CMK (cell line): ENCODE data around the gene CCSER1.
A peak's percentile ranks its signal among the peaks of the same experiment; 100 is the strongest.
"Not testable (repeated sequence)": the region's sequence is repeated elsewhere in the genome, so short reads cannot be mapped to it uniquely, and the experiment has no call there.

ENCODE experiments used
- DNase-seq: peaks from one replicate; pipeline ENCODE4 v3.0.0-alpha.2; 2010; ENCODE audit warnings: low read depth

CCSER1 gene

GRCh38 chr4:90840828-90841227 is 713.6 kb downstream of the CCSER1 start:
- no peak for DNase-seq

DNA sequence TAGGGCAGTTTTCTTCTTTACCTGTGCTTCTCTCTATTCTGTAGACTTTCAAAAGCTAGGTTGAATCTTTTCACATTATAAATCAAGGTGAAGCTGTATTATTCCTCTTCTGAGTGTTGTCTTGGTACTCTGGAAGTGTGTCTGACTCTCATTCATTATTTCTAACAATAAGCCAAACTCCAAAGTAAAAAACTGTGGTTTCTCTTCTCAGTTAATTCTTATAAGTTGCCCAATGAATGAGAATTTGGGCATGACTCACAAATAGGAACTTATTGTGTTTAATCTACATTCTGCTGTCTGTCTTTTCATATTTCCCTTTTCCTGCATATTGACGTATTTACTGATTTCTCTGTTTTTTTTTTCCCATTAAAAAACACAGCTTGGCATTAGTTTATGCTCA is 714.5 kb downstream of the CCSER1 start:
- no peak for DNase-seq

DNA sequence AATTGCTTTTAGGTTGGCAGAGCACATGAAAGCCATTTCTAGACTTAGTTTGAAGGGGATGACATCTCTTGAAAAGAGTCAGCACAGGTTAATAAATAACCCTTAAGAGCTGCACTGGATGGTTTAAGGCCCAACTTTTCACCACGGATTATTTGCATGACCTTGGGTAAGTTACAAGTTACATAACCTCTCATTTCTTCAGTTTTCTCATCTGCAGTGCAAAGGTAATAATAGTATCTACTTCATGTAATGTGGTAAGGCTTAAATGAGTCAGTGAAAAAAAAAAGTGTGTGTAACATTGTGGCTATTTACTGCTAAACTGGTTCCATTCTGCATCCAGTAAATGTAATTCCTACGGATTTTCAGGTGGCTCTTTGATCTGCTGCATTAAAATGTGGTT is 715.8 kb downstream of the CCSER1 start:
- no peak for DNase-seq

- no peak for DNase-seq
These were observed 717.0 kb downstream of the CCSER1 start for GRCh38 chr4:90844241-90844640.

GRCh38 chr4:90845777-90846176 is 718.6 kb downstream of the CCSER1 start:
- peak; percentile 3 for DNase-seq

- DNase-seq, result no peak
These were observed 725.0 kb downstream of the CCSER1 start for GRCh38 chr4:90852237-90852636.

- DNase-seq, result no peak
These were observed 727.9 kb downstream of the CCSER1 start for GRCh38 chr4:90855111-90855510.

- no peak for DNase-seq
These were observed 730.1 kb downstream of the CCSER1 start for GRCh38 chr4:90857081-90857820.

GRCh38 chr4:90875791-90876190 is 748.6 kb downstream of the CCSER1 start:
- no peak for DNase-seq

GRCh38 chr4:90876296-90876695 is 749.1 kb downstream of the CCSER1 start:
- DNase-seq, result no peak

GRCh38 chr4:90883519-90883918 is 756.3 kb downstream of the CCSER1 start:
- DNase-seq, result no peak

GRCh38 chr4:90888571-90888970 is 761.4 kb downstream of the CCSER1 start:
- no peak for DNase-seq

DNA sequence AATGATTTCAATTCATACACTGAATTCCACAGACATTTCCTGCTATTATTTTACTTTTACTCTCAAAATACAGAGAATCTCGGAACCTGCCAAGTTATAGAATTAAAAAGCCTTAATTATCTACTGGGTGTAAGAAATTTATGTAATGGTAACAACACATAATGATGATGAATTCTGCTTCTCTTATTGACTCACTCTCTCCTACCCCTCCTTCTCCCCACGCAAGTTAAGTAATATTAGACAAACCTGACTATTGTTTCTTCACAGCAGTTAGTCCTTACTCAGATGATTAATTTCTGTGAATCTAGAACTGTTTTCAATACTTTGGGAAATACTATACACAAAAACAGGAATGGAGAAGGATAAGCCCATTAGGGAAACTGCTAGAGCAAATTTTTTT is 762.0 kb downstream of the CCSER1 start:
- no peak for DNase-seq

GRCh38 chr4:90903413-90903812 is 776.2 kb downstream of the CCSER1 start:
- not testable (repeated sequence) for DNase-seq

GRCh38 chr4:90904021-90904420 is 776.8 kb downstream of the CCSER1 start:
- no peak for DNase-seq

- DNase-seq, result no peak
These were observed 779.0 kb downstream of the CCSER1 start for GRCh38 chr4:90906239-90906638.

DNA sequence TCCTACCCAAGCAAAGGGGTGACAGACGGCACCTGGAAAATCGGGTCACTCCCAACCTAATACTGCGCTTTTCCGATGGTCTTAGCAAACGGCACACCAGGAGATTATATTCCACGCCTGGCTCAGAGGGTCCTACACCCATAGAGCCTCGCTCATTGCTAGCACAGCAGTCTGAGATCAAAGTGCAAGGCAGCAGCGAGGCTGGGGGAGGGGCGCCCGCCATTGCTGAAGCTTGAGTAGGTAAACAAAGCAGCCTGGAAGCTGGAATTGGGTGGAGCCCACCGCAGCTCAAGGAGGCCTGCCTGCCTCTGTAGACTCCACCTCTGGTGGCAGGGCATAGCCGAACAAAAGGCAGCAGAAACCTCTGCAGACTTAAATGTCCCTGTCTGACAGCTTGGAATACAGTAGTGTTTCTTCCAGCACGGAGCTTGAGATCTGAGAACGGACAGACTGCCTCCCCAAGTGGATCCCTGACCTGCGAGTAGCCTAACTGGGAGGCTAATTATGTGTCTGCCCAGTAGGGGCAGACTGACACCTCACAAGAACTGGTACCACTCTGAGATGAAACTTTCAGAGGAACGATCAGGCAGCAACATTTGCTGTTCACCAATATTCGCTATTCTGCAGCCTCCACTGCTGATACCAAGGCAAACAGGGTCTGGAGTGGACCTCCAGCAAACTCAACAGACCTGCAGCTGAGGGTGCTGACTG is 784.7 kb downstream of the CCSER1 start:
- DNase-seq, result not testable (repeated sequence)

GRCh38 chr4:90922174-90922573 is 795.0 kb downstream of the CCSER1 start:
- DNase-seq, result no peak

DNA sequence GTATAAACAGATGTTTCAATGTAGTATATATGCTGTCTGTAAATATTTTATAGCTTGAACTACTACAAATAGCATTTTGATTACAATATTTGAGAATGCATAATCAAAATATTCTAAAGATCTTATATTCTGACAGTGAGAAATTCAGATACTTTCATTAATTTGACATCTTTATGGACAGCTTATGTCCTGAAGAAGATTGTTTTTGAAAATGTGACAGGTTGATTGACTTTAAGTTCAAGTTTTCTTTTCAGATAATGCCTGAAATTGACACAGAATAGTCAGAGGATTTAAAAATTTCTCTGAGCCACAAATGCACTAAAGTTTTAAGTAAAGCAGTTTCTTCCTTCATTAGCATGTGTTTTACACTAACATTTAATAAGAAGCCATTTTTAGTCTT is 799.8 kb downstream of the CCSER1 start:
- no peak for DNase-seq

DNA sequence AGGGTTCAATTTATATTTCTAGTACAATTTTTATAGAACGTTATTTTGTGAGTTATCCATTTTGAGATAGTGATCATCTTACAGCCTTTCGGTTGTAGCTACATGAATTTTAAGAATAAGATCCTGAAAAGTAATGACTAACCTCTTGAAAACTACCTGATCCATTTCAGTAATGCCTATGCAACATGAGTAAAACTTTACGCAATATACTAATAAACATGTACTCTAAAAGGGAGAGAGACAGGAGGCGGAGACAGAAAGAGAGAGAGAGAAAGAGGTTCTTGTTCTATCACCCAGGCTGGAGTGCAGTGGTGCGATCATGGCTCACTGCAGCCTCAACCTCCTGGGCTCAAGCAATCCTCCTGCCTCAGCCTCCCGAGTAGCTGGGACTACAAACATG is 816.1 kb downstream of the CCSER1 start:
- DNase-seq, result no peak

DNA sequence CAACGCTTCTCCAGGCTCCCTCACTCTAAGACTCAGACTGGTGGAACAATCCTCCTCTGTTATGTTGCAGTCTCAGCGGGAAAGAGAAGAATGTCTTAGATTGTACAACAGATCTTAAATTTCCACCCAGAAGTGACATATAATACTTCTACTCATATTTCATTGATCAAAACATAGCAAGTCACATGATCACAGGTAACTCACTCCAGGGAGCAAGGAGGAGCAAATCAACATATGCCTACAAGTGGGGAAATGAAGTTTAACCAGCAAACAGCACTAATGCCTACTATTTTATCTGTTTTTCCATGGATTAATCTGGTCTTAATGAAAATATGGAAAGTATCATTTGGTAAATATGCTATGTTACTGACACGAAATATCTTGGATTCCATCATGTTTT is 819.8 kb downstream of the CCSER1 start:
- no peak for DNase-seq

GRCh38 chr4:90950385-90950841 is 823.2 kb downstream of the CCSER1 start:
- DNase-seq, result no peak

DNA sequence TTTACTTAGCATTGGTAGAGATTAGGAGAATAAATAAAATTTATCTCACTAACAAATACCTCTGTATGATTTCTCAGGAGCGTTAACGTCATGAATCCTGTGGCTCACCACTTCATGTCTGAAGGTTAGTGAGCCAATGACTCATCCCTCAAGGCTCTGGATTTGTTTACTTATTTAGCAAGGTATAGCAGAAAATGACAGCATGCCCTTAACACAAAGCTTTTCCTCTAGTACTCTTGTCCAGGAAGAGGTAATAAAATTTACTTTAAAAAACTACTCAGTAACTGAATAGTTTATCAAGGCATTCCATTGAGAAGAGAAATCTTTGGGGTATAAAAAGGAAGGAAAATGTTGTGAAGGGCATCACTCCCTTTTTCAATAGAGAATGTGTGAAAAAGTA is 823.8 kb downstream of the CCSER1 start:
- no peak for DNase-seq
